GM12865 (cell line): ENCODE measurements around the gene CLVS2.

Experiments used
- DNase-seq: peaks from one replicate; pipeline ENCODE4 v3.0.0; 2010; ENCODE audit warnings: low read depth
- H3K4me3 ChIP-seq: 2 replicates; pipeline ENCODE4 v1.5.1; 2011; ENCODE audit warnings: mild to moderate bottlenecking, low read depth, low read length, control low read depth
- CTCF ChIP-seq: IDR thresholded peaks from 2 replicates; pipeline ENCODE4 v1.5.1; 2011; ENCODE audit warnings: low read length, control low read depth, low read depth, inconsistent platforms; ENCODE audit not compliant: insufficient read depth; ENCODE audit errors: missing control alignments

The CLVS2 gene

GRCh38 chr6:123074616-123075015 lies 78.6 kb downstream of the CLVS2 start:
- DNase-seq: no peak
- no peak for TF ChIP-seq CTCF
- no peak overlapping the region for H3K4me3 ChIP-seq

- DNase-seq: no peak
- TF ChIP-seq CTCF: no peak
Observed at GRCh38 chr6:123085403-123085802, 89.4 kb downstream of the CLVS2 start.

DNA sequence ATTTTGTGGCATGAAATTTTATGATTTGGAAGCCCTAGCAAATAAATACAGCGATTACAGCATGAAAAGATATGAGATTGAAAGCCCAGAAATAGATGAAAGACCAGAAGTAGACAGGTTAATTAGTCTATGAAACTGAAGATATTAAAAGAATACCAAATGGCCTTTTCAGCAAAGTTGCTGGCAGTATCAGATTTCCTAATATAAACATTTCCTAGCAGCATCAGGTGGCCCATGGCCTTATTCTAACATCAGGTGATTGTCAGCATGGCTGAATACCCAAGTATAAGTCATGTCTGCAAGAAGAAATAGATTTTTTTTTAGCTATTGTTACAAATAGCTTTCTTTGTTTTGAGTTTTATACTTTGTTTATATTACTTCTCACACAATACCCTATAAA lies 93.2 kb downstream of the CLVS2 start:
- DNase-seq: no peak
- no peak overlapping the region for H3K4me3 ChIP-seq
- no peak for TF ChIP-seq CTCF

More at GRCh38 chr6:123085403-123085802, 89.4 kb downstream of the CLVS2 start:
- no peak overlapping the region for H3K4me3 ChIP-seq

DNA sequence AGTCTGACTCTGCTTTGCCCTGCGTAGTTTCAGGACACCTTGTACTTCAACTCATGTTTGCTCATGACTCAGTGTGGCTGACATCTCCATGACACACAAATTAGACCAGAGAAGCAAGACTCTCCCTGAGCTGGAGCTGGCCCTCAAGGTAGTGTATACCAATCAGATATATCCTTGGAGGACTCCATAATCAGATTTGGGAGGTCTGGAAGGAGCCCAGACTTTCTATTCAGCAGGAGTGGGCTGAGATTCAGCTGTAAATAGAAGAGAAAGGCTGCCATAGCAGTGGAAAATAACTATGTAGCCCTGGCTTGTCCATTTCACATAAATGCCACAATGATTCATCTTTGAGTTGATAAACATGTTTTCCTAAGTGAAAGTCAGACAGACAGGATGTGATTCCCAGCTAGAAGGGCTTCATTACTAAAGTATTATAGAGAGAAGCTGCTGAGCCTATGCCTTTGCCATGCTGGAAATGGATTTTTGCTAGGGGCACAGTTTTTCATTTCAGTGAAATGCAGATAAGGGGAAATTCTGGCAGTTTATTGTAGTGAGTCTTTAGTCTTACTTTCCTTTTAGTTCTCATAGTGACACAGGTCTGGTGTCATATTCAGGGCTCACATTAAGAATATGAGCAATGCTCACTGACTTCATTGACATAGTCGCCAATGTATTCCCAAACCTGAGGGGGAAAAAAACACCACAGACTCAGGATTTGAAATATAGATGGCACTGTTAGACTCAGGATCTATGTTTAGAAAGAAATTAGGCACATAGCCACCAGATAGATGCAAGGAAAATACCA lies 95.3 kb downstream of the CLVS2 start:
- TF ChIP-seq CTCF: no peak
- DNase-seq: no peak
- no peak overlapping the region for H3K4me3 ChIP-seq

- no peak overlapping the region for H3K4me3 ChIP-seq
- TF ChIP-seq CTCF: no peak
- DNase-seq: no peak
Observed at GRCh38 chr6:123091896-123092271, 95.8 kb downstream of the CLVS2 start.

DNA sequence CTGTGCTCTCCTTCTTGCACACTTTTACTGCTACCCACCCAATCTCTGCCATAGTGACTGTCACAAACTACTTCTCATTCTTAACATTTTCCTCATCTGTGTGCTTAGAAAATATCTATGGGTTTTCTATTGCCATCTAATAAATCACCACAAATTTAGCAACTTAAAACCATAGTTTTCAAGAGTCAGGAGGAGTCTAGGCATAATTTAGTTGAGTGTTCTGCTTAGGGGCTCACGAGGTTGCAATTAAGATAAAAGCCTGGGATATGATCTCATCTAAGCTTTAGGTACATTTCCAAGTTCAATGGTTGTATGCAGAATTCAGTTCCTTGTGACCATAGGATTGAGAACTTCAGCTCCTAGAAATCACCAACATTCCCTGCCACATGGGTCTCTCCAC lies 98.8 kb downstream of the CLVS2 start:
- no peak for DNase-seq
- no peak for TF ChIP-seq CTCF
- H3K4me3 ChIP-seq: no peak overlapping the region

- no peak overlapping the region for H3K4me3 ChIP-seq
- no peak for DNase-seq
- TF ChIP-seq CTCF: no peak
Observed at GRCh38 chr6:123105561-123105960, 109.5 kb downstream of the CLVS2 start.
